Astrocyte of the hippocampus (primary cell): Measurements from ENCODE around the gene CDK17.
"Not testable (repeated sequence)": the region's sequence is repeated elsewhere in the genome, so short reads cannot be mapped to it uniquely, and the experiment has no call there.

Experiments used
- DNase-seq: peaks from one replicate; pipeline ENCODE4 v3.0.0; 2011; ENCODE audit warnings: low read depth, low spot score

The CDK17 gene

GRCh38 chr12:96393229-96393628, 7.0 kb downstream of the CDK17 start:
- DNase-seq, result not testable (repeated sequence)

GRCh38 chr12:96392397-96392796, 7.8 kb downstream of the CDK17 start:
- no peak for DNase-seq

GRCh38 chr12:96387981-96388380, 12.3 kb downstream of the CDK17 start:
- no peak for DNase-seq

- no peak for DNase-seq
Observed at GRCh38 chr12:96386794-96387193, 13.4 kb downstream of the CDK17 start.

- DNase-seq, result peak; percentile 45
Observed at GRCh38 chr12:96383991-96384390, 16.2 kb downstream of the CDK17 start.

GRCh38 chr12:96383371-96383770, 16.9 kb downstream of the CDK17 start:
- DNase-seq, result no peak

- DNase-seq, result not testable (repeated sequence)
Observed at GRCh38 chr12:96379743-96380142, 20.5 kb downstream of the CDK17 start.

GRCh38 chr12:96378319-96378718, 21.9 kb downstream of the CDK17 start:
- DNase-seq, result no peak

GRCh38 chr12:96376865-96377264, 23.4 kb downstream of the CDK17 start:
- DNase-seq, result no peak

- DNase-seq, result no peak
Observed at GRCh38 chr12:96375841-96376604, 24.2 kb downstream of the CDK17 start.

GRCh38 chr12:96375170-96375569, 25.1 kb downstream of the CDK17 start:
- no peak for DNase-seq

- peak; percentile 60 for DNase-seq
Observed at GRCh38 chr12:96371790-96372699, 28.2 kb downstream of the CDK17 start.

GRCh38 chr12:96371138-96371789, 29.0 kb downstream of the CDK17 start:
- no peak for DNase-seq

GRCh38 chr12:96368687-96369086, 31.6 kb downstream of the CDK17 start:
- DNase-seq, result no peak

- peak; percentile 25 for DNase-seq
Observed at GRCh38 chr12:96368233-96368632, 32.0 kb downstream of the CDK17 start.

- no peak for DNase-seq
Observed at GRCh38 chr12:96366381-96366654, 33.9 kb downstream of the CDK17 start.

- DNase-seq, result peak; percentile 24
Observed at GRCh38 chr12:96365604-96366380, 34.4 kb downstream of the CDK17 start.

GRCh38 chr12:96364092-96364700, 36.0 kb downstream of the CDK17 start:
- DNase-seq, result no peak

GRCh38 chr12:96361074-96361473, 39.2 kb downstream of the CDK17 start:
- DNase-seq, result no peak

GRCh38 chr12:96360550-96360949, 39.7 kb downstream of the CDK17 start:
- DNase-seq, result no peak

- DNase-seq, result no peak
Observed at GRCh38 chr12:96359328-96359727, 40.9 kb downstream of the CDK17 start.
